ENCODE measurements around the gene PIM1. TPM values are rescaled to one million over a fixed set of nuclear protein-coding genes. Genes with fewer than 3 reads are reported as not detected.
"Not testable (repeated sequence)": the region's sequence is repeated elsewhere in the genome, so short reads cannot be mapped to it uniquely, and the experiment has no call there.

The PIM1 gene
- total RNA-seq, 4 donors from 2014 or later, result 136 to 173 (median 150) TPM

- H3K4me3 ChIP-seq (ENCODE audit: low read depth, poor library complexity, severe bottlenecking), result no peak overlapping the region
- intact Hi-C loops (cut with DNase I; ENCODE audit: low total_unique reads), result no loop called here
- no peak for DNase-seq (ENCODE audit: low spot score in 2 of 2)
- TF ChIP-seq POLR2A (IDR thresholded peaks at IDR 0.05) (no peak), CTCF (IDR thresholded peaks at IDR 0.05) (no peak)
- 67 to 70% methylated on average over 6 of the region's 6 CpGs for whole genome bisulfite sequencing, 2 donors
Observed at GRCh38 chr6:37126493-37126958, 43.4 kb upstream of the PIM1 start.

GRCh38 chr6:37126961-37127616, 42.9 kb upstream of the PIM1 start:
- DNase-seq (ENCODE audit: low spot score in 2 of 2), result no peak
- no peak for TF ChIP-seq POLR2A (IDR thresholded peaks at IDR 0.05)
- TF ChIP-seq CTCF (IDR thresholded peaks at IDR 0.05), result no peak
- WGBS, 2 donors, result 42 to 47% methylated on average over 1 of the region's 1 CpG
- H3K4me3 ChIP-seq (ENCODE audit: low read depth, poor library complexity, severe bottlenecking), result no peak overlapping the region
- intact Hi-C loops (cut with DNase I; ENCODE audit: low total_unique reads), result no loop called here

DNA sequence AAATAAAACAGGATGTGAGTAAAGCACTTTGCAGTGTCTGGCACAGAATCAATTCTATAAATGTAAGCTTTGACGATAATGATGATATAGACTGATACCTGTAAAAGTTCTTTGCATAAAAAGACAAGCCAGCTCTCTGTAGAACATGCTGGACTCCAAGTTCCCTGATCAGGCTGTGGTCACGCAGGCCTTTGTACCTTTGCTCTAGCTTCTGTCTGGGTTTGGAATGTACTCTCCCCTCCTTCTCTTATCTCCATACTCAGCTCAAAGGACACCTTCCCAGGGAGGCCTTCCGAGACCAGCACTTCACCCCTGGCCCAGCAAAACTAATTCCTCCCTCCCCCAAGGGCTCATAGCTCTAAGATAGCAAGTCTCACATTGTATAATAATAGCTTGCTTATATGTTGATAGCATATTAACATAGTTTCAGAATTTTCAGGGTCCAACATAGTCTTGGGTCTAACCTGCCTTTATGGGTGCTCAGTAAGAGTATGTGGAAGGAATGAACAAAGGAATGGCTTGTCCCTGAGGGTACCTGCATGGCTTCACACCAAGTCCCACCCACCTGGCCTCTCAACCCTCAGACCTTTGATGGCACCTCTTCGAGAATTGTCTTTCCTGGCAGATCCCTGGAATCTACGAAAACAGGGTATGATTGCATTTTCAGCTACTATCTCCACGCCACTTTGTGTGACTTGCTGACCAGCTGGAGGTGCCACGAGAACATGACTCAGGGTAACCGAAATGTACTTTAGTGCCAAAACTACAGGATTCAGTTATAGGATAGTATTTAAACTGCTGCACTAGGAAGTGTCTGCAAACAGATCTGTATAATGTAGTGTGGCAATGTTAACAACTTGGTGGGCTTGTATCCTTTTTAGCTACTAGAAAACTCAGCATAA, 41.7 kb upstream of the PIM1 start:
- WGBS, 2 donors, result 81 to 86% methylated on average over 8 of the region's 8 CpGs
- DNase-seq (ENCODE audit: low spot score in 2 of 2), result no peak
- H3K4me3 ChIP-seq (ENCODE audit: low read depth, poor library complexity, severe bottlenecking), result no peak overlapping the region
- intact Hi-C loops (cut with DNase I; ENCODE audit: low total_unique reads), result no loop called here
- TF ChIP-seq CTCF (IDR thresholded peaks at IDR 0.05) (peak in 1 of 3 donors; percentile 46), POLR2A (IDR thresholded peaks at IDR 0.05) (no peak)

GRCh38 chr6:37128863-37129443, 41.0 kb upstream of the PIM1 start:
- intact Hi-C loops (cut with DNase I; ENCODE audit: low total_unique reads); DNase-seq (ENCODE audit: low spot score in 2 of 2): not testable (repeated sequence)
- WGBS, 2 donors, result 93 to 94% methylated on average over 12 of the region's 12 CpGs

GRCh38 chr6:37129566-37129965, 40.4 kb upstream of the PIM1 start:
- no peak for DNase-seq (ENCODE audit: low spot score in 2 of 2)
- WGBS, 2 donors, result 89 to 94% methylated on average over 5 of the region's 5 CpGs
- intact Hi-C loops (cut with DNase I; ENCODE audit: low total_unique reads), result no loop called here
- no peak overlapping the region for H3K4me3 ChIP-seq (ENCODE audit: low read depth, poor library complexity, severe bottlenecking)
- TF ChIP-seq POLR2A (IDR thresholded peaks at IDR 0.05) (no peak), CTCF (IDR thresholded peaks at IDR 0.05) (no peak)

More at GRCh38 chr6:37128863-37129443, 41.0 kb upstream of the PIM1 start:
- H3K4me3 ChIP-seq (ENCODE audit: low read depth, poor library complexity, severe bottlenecking), result not testable (repeated sequence)

GRCh38 chr6:37130704-37131103, 39.2 kb upstream of the PIM1 start:
- intact Hi-C loops (cut with DNase I; ENCODE audit: low total_unique reads), result no loop called here
- TF ChIP-seq POLR2A (IDR thresholded peaks at IDR 0.05), result no peak
- no peak for TF ChIP-seq CTCF (IDR thresholded peaks at IDR 0.05)
- WGBS, 2 donors, result 21 to 35% methylated on average over 3 of the region's 3 CpGs
- H3K4me3 ChIP-seq (ENCODE audit: low read depth, poor library complexity, severe bottlenecking), result no peak overlapping the region
- DNase-seq (ENCODE audit: low spot score in 2 of 2), result peak in 1 of 2 donors; percentile 38

Data from lower leg skin (tissue), 4 donors.